Esophagus muscularis mucosa (tissue), 3 donors: Measurements from ENCODE around the gene EFR3B.

Experiments used
- CTCF ChIP-seq, 3 experiments: fragments of 200-600 bp in 2 of 3; fragments of 450-650 bp in 1 of 3; sonication (generic) in 2 of 3; IDR thresholded peaks; one replicate each; pipeline ENCODE4 v1.5.1; 2017 to 2019; ENCODE audit warnings: antibody characterized with exemption in 3 of 3, mild to moderate bottlenecking in 2 of 3, moderate library complexity in 1 of 3
- POLR2A ChIP-seq: fragments of 450-650 bp; IDR thresholded peaks from one replicate; pipeline ENCODE4 v1.6.1; 2017; ENCODE audit warnings: antibody characterized with exemption, moderate library complexity, mild to moderate bottlenecking, low read depth
- POLR2AphosphoS5 ChIP-seq, 2 donors: sonication (generic); formaldehyde crosslinking; IDR thresholded peaks; one replicate each; pipeline ENCODE4 v1.6.1; 2017; ENCODE audit warnings: antibody characterized with exemption in 2 of 2

GRCh38 chr2:25146896-25147295 is 105.0 kb downstream of the EFR3B start:
- TF ChIP-seq POLR2AphosphoS5 (IDR thresholded peaks at IDR 0.05): no peak
- TF ChIP-seq CTCF (IDR thresholded peaks at IDR 0.05): no peak
- TF ChIP-seq POLR2A: no peak
